HUDEP-2 (cell line): ENCODE measurements around the gene EXOC6B.

Experiments used
- DNase-seq, 76 experiments: peaks; one replicate each; lab custom pipeline; 2025; ENCODE audit not compliant: unreplicated experiment in 76 of 76; lab: John Stamatoyannopoulos, UW

EXOC6B gene

GRCh38 chr2:72193723-72194122 lies 632.1 kb downstream of the EXOC6B start:
- DNase-seq: no peak

GRCh38 chr2:72191441-72191840 lies 634.4 kb downstream of the EXOC6B start:
- no peak for DNase-seq

- no peak for DNase-seq
These were observed 640.6 kb downstream of the EXOC6B start for GRCh38 chr2:72185206-72185605.

- no peak for DNase-seq
These were observed 642.4 kb downstream of the EXOC6B start for GRCh38 chr2:72183466-72183865.

- DNase-seq: no peak
These were observed 642.8 kb downstream of the EXOC6B start for GRCh38 chr2:72183016-72183415.

- no peak for DNase-seq
These were observed 643.3 kb downstream of the EXOC6B start for GRCh38 chr2:72182547-72182946.

GRCh38 chr2:72181616-72182015 lies 644.2 kb downstream of the EXOC6B start:
- no peak for DNase-seq

- no peak for DNase-seq
These were observed 645.5 kb downstream of the EXOC6B start for GRCh38 chr2:72180351-72180750.

- DNase-seq: no peak
These were observed 647.3 kb downstream of the EXOC6B start for GRCh38 chr2:72178551-72178950.

- no peak for DNase-seq
These were observed 649.6 kb downstream of the EXOC6B start for GRCh38 chr2:72176281-72176680.

GRCh38 chr2:72175636-72176035 lies 650.2 kb downstream of the EXOC6B start:
- DNase-seq: no peak

GRCh38 chr2:72173640-72174321 lies 652.1 kb downstream of the EXOC6B start:
- DNase-seq: no peak

GRCh38 chr2:72172478-72172877 lies 653.4 kb downstream of the EXOC6B start:
- DNase-seq: no peak

GRCh38 chr2:72166279-72166678 lies 659.6 kb downstream of the EXOC6B start:
- no peak for DNase-seq

GRCh38 chr2:72165792-72166191 lies 660.0 kb downstream of the EXOC6B start:
- DNase-seq: no peak

- DNase-seq: no peak
These were observed 663.3 kb downstream of the EXOC6B start for GRCh38 chr2:72162574-72162973.

GRCh38 chr2:72159211-72159993 lies 666.4 kb downstream of the EXOC6B start:
- no peak for DNase-seq

- DNase-seq: no peak
These were observed 667.7 kb downstream of the EXOC6B start for GRCh38 chr2:72157871-72158771.

GRCh38 chr2:72156872-72157271 lies 669.0 kb downstream of the EXOC6B start:
- no peak for DNase-seq

GRCh38 chr2:72155737-72156136 lies 670.1 kb downstream of the EXOC6B start:
- no peak for DNase-seq

- no peak for DNase-seq
These were observed 670.7 kb downstream of the EXOC6B start for GRCh38 chr2:72155151-72155550.
